H4 (cell line): ENCODE measurements around the gene MEGF9. TPM values are rescaled to one million over a fixed set of nuclear protein-coding genes. Genes with fewer than 3 reads are reported as not detected.
"Not testable (repeated sequence)": the region's sequence is repeated elsewhere in the genome, so short reads cannot be mapped to it uniquely, and the experiment has no call there.

Source experiments
- DNase-seq: peaks from one replicate; pipeline ENCODE4 v3.0.0-alpha.2; 2015; ENCODE audit warnings: low spot score
- total RNA-seq: library from RNA; depleted of rRNA; stranded (reverse); fragments of >200 nt; shearing (Covaris generic); gene quantifications from 2 replicates; pipeline ENCODE4 v1.2.3, GENCODE V29; 2014; rRNA removed

MEGF9 gene
- total RNA-seq, 1 experiment from 2014 or later = 10.1 TPM

DNA sequence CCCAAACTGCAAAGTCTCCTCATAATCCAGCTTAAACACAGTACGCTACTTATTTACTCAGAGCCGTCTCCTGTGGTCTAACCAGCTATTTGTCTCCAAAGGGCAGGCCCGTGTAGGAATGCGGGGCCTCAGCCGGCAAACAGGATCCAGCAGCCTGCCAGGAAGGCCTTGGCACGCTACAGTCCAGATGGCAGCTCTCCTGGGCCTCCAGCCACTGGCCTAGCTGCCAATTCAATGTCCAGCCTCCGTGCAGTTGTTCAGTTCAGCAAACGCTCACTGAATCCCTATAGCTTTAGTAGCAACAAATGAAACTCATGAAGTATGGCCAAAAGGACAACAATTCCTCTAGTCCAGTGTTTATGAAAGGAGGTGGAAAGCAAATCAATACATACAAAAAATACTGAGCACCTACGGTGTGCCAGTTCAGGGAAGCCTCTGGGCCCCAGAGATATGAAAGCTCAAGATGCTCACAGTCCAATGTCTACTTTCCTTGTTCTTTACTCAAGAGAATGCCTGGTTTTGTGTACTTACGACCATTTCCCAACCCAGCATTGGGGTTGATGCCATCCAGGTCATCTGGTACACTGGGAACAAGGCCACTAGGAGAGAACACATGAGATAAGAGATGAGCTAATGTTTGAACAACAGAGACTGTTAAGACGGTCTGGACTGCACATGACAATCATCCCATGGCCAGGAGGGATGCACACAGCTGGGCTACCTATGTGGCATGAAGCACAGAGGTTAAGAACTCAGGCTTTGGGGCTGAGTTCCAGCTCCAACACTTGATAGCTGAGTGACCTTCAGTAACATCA, 142.6 kb downstream of the MEGF9 start:
- DNase-seq = no peak

DNA sequence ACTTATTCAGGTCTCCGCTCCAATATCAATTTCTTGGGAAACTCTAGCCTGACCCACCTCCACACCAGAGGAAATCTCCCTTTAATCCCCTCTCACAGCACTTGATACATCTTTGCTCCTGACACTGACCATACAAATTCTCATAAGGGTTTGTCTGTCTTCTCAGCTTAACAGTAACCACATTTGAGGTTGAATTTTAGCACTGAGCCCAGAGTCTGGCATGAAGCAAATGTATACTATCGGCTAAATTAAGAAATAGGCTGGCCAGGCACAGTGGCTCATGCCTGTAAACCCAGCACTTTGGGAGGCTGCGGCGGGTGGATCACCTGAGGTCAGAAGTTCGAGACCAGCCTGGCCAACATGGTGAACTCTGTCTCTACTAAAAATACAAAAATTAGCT, 144.0 kb downstream of the MEGF9 start:
- no peak for DNase-seq

DNA sequence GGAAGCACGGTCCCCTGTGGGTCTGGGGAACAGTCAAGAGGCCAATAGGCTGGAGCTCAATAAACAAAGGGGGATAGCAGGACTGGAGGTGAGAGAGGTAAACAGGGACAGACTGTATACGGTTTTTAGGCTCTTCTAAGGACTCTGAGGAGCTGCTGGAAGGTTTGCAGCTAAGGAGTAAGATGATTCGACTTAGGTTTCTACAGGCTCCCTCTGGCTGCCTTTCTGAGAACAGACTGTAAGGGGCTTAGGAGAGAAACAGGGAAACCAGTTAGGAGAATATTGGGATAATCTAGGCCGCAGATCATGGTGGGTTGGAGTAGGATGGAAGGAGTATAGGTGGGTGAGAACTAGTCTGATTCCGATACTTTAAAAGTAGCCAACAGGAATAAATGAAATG, 144.7 kb downstream of the MEGF9 start:
- no peak for DNase-seq

DNA sequence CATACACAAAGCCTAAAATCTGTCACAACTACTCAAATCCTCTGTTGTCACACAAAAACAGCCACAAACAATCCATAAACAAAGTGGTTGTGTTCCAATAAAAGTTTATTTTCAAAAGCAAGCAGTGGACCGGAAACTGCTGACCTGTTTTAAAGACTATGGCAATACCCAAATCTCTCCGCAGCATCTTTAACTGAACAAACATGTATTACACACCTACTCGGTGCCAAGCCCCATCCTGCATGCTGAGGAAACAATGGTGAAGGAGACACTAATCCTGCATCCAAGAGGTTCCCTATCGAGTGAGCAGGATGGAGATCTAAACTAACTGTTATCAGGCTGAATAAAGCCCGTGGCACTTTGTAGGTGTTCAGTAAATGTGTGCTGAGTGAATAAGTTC, 145.5 kb downstream of the MEGF9 start:
- DNase-seq = no peak

DNA sequence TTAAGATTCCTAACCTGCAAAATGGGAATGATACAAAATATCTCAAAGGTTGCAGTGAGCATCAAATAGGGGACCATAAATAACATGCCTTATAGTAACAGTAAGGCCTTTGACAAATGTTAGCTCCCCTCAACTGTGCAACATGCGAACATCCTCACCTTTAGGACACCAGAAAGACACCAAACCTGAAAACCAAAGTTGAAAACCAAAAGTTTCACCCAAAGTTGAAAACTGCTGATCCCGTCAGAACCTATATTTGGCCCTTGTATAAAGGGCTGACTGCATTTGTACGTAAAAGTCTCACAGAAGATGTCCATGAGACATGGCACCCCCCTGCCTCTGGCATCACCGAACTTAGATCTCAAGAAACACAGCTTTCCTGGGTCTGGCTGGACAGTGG, 146.4 kb downstream of the MEGF9 start:
- no peak for DNase-seq

DNA sequence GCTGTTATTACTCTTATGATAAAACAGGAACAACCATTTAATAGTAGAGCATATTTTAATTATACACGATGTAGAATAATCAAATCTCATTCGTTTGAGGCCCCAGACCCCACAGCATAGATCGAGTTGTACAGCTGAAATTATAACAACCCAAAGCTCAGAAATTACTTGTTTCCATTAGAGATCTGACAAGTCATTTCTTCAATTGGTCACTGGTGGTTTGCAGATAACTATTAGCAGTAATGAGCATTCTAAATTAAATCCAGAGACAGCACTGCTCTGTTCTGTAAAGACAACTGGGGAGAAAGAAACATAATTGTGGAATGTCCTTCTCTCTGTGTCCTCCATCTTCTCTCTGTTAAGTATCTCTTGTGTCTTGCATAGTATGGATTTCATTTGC, 147.2 kb downstream of the MEGF9 start:
- DNase-seq = no peak

DNA sequence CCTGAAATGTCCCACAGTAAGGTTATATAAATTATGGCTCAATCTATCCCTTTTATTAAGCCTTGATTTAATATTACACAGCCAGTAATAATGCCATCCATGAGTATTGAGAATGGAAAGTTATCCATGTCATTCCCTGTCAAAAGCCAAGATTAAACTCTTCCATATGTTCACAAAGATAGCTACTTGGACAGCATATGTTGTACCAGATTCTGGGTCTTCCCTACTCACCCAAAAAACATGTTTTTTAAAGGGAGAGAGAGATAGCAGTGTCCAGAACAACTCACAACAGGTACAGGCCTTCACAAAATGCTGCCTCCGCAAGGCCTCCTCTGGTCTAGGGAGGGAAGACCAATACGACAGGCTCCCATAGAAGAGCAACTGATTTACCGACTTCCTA, 149.7 kb downstream of the MEGF9 start:
- DNase-seq = no peak

DNA sequence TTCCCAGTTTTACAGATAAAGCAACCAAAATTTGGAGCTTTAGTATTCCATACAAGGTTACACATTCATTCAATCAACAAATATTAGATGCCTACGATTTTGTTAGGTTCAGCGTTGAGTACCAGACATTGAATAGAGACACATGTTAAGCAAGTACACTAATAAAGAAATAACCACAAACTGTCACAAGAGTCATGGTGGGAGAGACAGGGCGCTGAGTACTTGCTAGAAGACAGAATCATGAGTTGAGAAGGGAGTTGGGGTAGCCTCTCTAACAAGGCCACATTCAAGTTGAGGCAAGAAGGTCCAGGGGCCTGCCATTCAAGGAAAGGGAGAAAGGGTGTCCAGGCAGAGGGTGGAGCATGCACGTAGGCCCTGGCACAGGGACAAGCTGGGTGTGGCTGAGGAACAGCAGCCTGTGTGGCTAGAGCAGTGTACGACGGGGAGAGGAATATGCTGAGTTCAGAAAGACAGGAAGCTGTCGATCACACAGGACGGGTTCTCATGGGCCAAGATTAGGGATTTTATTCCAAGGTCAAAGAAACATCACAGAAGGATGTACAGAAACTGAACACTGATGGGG, 151.3 kb downstream of the MEGF9 start:
- DNase-seq = no peak

DNA sequence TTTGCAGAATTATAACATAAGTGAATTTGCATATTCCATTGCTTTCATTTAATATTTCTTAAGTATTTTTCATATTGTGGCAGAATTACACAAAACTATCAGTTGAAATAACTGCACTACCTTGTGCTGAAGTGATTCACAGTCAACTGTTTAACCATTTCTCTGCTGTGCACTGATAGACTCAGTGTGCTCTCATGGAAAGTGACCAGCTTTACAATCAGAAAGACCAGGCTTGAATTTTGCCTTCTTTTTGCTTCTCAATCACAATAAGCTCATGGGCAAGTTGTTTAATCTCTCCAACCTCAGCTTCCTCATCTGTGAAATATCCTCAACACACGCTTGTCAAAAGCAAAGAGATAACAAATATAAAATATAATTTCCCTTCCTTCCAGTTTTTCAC, 152.6 kb downstream of the MEGF9 start:
- no peak for DNase-seq

DNA sequence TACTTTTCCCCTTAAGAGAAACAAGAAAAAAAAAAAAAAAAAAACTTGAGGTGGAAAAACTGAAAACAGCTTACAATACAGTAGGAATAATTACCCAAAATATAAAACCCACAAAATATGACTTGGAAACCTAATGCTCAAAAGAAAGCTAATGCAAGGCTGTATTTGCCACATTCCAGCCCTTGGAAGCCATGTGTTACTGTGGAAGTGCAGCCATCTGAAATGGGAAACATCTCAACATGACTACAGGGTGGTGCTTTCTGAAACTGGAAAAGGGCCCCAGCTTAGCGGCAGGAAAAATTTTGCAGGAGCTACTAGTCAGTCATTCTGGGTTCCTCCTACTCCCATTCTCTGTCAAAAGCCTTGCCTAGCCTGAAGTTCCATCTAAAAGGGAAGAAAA, 154.7 kb downstream of the MEGF9 start:
- no peak for DNase-seq

DNA sequence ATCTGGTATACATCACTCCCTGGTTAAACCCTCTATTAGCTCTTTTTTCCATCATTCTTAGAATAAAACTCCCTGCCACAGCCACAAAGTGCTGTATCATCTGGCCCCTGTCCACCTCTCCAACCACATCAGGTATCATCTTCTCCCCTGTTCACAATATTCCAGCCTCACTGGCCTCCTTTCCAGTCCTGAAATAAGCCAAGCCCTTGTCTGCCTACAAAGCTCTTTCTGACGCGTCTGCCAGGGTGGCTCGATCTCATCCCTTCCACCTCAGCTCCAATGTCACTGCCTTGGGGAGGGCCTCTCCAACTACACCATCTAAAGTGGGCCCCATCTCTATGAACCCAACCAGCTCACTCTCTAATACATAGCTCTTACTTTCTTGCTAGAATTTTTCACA, 155.8 kb downstream of the MEGF9 start:
- no peak for DNase-seq

DNA sequence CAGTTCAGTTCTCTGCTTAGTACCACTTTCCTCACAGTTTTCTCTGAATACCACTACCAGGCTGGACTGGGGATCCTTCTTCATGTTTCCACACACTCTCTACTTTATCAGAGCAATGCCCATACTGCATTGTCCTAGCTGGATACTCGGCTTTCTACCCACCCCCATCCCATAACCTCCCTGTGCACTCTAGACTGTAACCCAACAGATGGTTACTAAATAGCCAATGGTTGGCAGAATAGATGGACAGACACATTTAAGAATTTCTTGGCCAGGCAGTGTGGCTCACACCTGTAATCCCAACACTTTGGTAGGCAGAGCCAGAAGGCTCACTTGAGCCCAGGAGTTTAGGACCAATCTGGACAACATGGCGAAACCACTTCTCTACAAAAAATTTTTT, 157.1 kb downstream of the MEGF9 start:
- no peak for DNase-seq

DNA sequence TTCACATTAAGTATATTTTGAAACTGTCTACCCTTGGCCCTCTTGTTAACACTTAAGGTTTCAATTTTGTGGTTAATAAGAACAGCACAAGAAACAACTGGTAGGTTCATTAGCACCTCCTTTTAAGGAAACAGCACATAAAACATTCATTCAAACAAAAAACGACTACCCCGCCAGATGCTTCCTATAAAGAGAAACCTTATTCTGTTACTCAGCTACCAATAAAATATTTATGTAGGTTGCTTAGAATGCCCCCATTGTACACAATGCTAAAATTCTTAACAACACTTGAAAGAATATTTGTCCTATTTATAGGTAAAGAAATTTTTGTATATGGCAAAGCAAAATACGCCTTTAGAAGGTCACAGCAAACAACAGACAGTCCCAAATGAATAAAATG, 157.5 kb downstream of the MEGF9 start:
- no peak for DNase-seq

DNA sequence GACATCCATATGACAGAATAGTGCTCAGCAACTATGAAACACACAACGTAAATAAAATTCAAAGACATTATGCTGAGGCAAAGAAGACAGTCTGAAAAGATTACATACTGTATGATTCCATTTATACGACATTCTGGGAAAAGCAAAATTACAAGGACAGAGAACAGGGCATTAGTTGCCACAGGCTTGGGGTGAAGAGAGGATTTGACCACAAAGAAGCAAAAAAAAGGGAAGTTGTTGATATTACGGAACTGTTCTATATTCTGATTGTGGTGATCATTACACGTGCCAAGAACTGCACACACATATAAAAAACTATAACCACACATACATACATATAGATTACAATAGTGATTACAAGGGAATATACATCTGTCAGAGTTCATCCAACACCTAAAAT, 158.4 kb downstream of the MEGF9 start:
- no peak for DNase-seq

DNA sequence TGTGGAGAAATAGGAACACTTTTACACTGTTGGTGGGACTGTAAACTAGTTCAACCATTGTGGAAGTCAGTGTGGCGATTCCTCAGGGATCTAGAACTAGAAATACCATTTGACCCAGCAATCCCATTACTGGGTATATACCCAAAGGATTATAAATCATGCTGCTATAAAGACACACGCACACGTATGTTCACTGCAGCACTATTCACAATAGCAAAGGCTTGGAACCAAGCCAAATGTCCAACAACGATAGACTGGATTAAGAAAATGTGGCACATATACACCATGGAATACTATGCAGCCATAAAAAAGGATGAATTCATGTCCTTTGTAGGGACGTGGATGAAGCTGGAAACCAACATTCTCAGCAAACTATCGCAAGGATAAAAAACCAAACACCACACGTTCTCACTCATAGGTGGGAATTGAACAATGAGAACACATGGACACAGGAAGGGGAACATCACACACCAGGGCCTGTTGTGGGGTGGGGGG, 162.0 kb downstream of the MEGF9 start:
- not testable (repeated sequence) for DNase-seq

Other genes with a start within 250 kb of the MEGF9 start
- 18.6 and 24.2 TPM in 2 replicates for gene CDK5RAP2, start 134.3 kb downstream of the MEGF9 start, total RNA-seq
- gene FBXW2, start 78.9 kb upstream of the MEGF9 start, total RNA-seq = 10.4 and 14.1 TPM in 2 replicates
- 26.0 and 31.9 TPM in 2 replicates for gene PSMD5, start 128.5 kb upstream of the MEGF9 start, total RNA-seq
- gene PHF19, start 162.7 kb upstream of the MEGF9 start, total RNA-seq = 52.7 and 66.6 TPM in 2 replicates
- gene TRAF1, start 212.3 kb upstream of the MEGF9 start, total RNA-seq = 0.21 TPM in 2 replicates